ENCODE results near the gene NIN.

DNA sequence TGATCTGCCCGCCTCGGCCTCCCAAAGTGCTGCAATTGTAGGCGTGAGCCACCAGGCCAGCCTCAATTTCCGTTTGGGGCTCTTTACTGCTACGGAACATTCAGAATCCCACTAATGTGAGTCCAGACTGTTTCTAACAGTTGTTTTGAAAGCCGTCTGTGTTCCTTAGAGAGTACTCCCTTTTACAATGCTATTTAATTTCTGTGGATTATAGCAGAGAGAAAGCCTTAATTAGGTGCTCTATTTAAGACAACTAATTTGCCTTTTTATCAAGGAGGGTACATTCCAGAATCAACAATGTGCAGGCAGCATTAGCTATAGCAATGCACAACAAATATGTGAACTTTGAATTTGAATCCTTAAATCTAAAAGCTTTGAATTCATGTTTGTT lies 160.1 kb downstream of the NIN start:
- TF ChIP-seq CTCF (IDR thresholded peaks at IDR 0.05; ENCODE audit: low read length) = no peak
- TF ChIP-seq EZH2 (IDR thresholded peaks at IDR 0.05; ENCODE audit: borderline replicate concordance, low read length) = no peak

All from OCI-LY1 (cell line).